ENCODE data around the gene TTC21A.

The TTC21A gene

DNA sequence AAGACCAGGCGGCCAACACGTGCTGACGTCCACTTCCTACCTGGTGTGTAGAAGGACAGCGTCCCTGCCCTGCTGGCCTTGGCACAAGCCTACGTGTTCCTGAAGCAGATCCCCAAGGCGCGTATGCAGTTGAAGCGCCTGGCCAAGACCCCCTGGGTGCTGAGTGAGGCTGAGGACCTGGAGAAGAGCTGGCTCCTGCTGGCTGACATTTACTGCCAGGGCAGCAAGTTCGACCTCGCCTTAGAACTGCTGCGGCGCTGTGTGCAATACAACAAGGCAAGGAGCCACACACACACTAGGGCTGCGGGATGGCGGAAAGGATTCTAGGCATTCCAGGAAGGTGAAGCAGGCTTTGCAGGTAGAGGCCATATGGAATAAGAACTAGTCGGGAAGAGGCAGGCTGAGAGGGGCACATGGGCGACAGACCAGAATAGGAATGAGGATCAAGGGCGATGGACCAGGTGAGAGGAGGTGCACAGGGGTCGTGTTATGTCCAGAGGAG is 30.0 kb downstream of the TTC21A start:
- DNase-seq (ENCODE audit: low read depth) = no peak

DNA sequence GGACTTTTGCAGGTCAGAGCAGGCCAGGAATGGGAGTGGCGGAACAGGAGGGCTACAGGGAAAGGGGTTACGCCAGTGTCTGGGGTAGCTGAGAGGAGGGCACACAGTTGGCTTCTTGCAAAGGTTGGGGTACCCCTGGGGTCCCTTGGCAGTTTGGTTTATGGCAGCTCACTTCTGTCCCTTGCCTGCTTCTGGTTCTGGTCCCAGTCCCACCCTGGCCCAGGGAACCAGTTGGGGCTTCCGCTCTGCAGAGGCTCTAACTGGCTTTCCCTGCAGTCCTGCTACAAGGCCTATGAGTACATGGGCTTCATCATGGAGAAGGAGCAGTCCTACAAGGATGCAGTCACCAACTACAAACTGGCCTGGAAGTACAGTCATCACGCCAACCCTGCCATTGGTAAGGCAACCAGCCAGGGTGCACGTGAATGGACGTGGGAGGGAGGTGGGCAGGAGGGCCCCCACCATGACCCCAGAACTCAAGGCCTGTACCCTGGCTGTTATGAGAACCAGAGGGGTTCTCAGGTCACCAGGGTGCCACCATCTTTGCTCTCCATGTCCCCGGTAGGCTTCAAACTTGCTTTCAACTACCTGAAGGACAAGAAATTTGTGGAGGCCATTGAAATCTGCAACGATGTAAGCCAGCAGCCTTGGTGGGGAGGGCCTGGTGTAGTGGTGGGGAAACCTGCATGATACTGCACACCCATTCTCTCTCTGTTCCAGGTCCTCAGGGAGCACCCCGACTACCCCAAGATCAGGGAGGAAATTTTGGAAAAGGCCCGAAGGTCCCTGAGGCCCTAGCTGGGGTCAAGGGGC is 30.7 kb downstream of the TTC21A start:
- DNase-seq (ENCODE audit: low read depth) = no peak

DNA sequence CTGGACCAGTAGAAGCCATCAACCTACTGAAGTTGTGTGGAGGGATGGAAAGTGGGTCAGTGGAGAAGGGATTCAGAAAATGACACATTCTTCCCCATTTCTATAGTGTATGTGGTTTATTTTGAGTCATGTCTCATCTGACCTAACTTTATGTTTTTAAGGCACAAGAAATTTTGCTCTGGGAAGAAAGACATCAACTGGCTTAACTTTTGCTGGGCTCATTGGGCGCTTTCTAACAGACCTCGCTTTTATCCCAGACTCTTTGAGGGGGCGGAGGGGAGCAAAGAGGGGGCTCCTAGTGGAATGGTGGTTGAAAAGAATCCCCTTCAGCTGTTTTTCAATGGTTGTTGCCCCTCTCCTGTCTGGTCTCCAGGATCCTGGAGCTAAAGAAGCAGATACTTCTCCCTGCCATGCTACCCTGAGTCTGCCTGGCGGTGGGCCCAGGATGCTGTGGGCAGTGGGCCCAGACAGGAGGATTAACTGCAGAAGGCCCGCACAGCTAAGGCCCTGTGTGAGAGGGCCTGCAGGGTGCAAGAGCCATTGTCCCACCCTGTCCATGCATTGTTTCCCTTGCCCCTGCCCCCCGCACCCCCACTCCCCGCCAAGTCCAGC is 31.4 kb downstream of the TTC21A start:
- peak; percentile 34 for DNase-seq (ENCODE audit: low read depth)

DNA sequence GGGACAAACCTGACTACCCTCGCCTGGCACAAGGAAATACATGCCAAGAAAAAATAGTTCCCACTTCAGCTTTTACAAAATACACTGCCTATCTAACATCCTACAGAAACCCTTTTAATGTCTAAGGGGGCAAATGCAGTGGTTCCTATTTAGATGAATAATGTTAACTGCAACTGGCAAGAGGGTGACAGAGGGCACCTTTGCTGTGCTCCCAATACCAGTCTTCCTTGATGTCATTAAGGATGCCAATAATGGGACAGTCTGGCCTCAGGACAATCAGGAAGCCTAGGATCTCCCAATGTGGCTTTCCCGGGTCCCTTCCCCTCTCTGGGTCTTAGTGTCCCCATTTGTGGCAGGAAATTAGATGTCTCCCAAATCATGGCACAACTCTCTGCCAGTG is 32.0 kb downstream of the TTC21A start:
- no peak for DNase-seq (ENCODE audit: low read depth)

GRCh38 chr3:39140341-39140971 is 33.0 kb downstream of the TTC21A start:
- no peak for DNase-seq (ENCODE audit: low read depth)

GRCh38 chr3:39141171-39141995 is 33.9 kb downstream of the TTC21A start:
- peak; percentile 50 for DNase-seq (ENCODE audit: low read depth)

DNA sequence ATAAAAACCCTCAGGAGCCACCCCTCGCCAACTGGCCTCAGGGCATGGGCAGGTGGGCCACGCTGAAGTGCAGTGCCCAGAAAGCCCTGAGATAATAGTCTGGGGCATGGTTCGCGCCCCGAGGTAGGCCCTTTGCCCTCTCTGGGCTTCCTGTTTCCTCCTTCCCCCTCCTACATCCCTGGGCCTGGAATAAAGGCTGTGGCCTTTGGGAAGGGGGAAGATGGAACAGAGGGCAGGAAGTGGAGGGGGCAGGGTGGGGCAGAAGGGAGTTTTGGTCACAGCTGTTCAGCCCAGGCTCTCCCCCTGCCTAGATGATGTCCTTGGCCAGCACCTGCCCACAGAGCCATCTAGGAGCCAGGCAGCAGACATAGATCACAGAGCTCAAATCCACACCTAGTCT is 34.6 kb downstream of the TTC21A start:
- no peak for DNase-seq (ENCODE audit: low read depth)

DNA sequence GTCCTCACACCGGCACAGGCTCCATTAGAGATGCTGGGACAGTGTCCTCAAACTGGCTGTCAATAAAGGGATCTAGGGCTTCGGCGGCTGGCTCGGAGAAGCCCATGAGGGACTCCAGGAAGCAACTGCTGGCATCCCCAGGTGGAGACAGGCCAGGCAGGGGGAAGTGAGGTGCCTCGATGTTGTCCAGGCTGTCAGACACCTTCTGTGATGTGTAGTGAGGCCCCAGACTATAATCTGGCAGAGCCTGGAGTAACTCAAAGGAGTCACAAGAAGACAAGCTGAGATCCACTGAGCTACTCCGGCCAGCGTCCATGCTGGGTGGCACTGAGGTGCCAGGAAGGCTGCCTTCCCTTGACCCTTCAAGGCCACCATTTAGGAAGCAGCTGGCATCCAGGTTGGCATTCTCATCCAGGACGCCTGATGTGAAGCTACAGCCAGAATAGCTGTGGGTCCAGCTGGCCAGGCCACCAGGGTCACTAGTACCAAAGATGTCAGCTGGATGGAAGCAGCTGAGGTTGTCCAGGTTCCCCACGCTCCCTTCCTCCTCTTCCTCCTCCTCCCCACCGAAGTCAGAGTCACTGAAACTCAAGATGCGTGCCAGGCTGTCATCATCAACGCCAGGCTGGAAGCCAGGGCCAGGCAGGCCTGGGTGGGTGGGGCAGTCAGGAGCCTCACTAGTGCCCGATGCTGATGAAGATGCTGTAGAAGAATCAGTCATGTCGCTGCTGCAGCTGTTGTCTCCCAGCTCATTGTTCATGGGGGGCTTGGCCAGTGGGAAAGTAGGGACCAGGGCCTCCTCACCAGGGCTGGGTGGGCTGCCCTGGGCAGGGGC is 35.8 kb downstream of the TTC21A start:
- no peak for DNase-seq (ENCODE audit: low read depth)

GRCh38 chr3:39144095-39144747 is 36.7 kb downstream of the TTC21A start:
- DNase-seq (ENCODE audit: low read depth) = no peak

DNA sequence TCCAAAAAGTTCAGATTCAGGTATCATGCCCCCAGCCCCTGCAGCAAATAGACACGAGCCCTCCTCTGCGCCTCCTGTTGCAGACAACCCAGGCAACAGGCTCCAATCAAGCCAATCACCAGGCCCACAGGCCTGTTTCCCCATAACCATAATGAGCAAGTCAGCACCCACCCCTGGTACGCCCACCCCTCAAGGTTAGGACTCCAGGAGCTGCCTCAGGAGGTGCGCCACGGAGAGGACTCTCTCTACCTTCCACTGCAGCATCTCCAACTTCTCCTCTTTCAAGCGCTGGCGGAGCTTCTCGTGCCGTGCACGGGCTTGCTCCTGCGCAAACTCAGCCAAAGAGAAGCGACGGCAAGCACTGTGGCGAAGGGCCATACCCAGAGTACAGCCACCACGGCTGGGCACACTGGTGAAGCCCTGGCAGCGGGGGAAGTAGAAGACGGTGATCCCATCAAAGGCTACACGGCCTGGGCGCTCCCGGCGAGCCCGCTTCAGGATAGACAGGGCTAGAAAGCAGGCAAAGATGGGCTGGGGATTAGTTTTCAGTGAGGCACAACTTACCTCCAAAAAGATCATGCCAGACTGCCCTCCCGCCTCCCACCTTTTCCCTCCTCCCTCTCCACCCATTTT is 37.4 kb downstream of the TTC21A start:
- DNase-seq (ENCODE audit: low read depth) = no peak

DNA sequence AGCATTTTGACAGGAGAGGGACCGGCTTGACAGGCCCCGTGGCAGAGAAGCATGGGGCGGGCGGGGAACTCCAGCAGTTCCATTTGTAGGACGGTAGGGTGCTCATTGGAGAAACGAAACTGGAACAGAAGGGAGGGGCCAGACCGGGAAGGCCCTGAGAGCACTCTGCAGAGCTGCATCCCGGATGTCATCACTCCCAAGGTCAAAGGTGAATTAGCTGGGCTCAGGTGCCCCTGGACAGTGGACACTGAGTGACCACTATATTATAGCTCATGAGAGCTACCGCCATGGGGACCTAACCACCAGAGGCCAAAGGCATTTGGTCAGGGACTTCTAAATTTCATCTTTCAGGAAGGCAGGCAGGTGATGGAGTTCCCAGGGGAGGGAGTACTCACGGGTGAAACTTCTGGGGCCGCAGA is 38.6 kb downstream of the TTC21A start:
- peak; percentile 41 for DNase-seq (ENCODE audit: low read depth)

GRCh38 chr3:39146611-39147591 is 39.4 kb downstream of the TTC21A start:
- DNase-seq (ENCODE audit: low read depth) = peak; percentile 99

- DNase-seq (ENCODE audit: low read depth) = peak; percentile 78
Observed at GRCh38 chr3:39147711-39148434, 40.4 kb downstream of the TTC21A start.

DNA sequence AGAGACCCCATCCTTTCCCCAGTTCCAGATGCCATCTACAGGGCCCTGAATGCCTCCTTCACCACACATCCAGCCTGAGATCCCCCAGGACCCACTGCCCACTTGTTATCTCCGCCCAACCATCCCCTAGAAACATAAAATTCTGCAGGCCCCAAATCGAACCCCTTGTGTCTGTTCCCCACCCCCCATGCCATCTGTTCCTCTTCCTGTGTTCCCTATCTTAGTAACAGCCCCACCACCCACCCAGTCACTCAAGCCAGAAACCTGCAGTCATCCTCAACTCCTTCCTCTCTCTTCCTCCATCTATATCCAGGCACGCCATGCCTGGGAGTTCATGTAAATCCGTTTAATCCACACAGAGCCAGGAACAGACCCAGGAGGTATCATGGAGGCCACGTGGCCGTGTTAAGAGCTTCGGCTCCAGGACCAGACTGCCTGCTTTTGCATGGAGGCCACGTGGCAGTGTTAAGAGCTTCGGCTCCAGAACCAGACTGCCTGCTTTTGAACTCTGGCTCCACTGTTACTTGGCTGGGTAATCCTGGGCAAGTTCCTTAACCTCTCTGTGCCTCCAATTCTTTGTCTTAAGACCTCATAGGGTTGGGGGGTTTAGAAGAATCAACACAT is 41.1 kb downstream of the TTC21A start:
- peak; percentile 42 for DNase-seq (ENCODE audit: low read depth)

GRCh38 chr3:39149059-39149455 is 41.6 kb downstream of the TTC21A start:
- no peak for DNase-seq (ENCODE audit: low read depth)

- DNase-seq (ENCODE audit: low read depth) = no peak
Observed at GRCh38 chr3:39149498-39150147, 42.1 kb downstream of the TTC21A start.

DNA sequence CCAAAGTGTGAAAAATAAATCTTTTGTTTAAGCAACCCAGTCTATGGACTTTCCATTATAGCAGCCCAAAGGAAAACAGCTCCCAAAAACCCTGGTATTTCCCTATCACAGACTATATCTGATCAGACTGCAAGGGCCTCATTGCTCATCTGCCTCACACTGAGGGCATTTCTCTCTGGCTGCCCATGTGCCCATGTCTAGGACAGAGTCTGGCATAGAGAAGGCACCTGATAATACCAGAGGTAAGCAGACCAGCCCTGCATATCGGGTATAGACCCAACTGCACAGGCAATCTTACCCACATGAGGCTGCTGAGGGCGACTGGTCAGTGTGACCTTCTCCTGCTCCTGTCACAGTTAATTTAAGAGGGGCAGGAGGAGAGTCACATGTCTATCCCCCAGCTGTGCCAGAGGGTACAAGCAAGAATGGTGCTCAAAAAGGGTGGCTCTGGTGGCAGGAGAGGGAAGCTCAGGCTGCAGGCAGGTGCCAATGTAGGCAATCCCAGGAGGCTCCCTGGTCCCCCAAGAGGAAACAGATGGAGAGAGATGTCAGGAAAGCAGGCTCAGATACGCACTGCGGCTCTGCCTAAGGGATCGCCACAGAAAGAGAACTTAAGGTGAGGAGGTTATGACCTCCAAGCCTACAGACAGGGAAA is 42.8 kb downstream of the TTC21A start:
- no peak for DNase-seq (ENCODE audit: low read depth)

Data from amniotic epithelial cell (primary cell).